ENCODE results near the gene STX16.

- TF ChIP-seq CTCF (IDR thresholded peaks at IDR 0.05 in 4 of 5, conservative IDR thresholded peaks at IDR 0.05 in 1 of 5) (no peak), POLR2A (IDR thresholded peaks at IDR 0.05) (no peak)
Observed at GRCh38 chr20:58688840-58689239, 37.8 kb downstream of the STX16 start.
